ENCODE data around the gene CDCP1. TPM values are rescaled to one million over a fixed set of nuclear protein-coding genes. Genes with fewer than 3 reads are reported as not detected.
"Not testable (repeated sequence)": the region's sequence is repeated elsewhere in the genome, so short reads cannot be mapped to it uniquely, and the experiment has no call there.

The CDCP1 gene
- total RNA-seq, 4 donors from 2014 or later: 77.4 to 85.6 (median 80.3) TPM

DNA sequence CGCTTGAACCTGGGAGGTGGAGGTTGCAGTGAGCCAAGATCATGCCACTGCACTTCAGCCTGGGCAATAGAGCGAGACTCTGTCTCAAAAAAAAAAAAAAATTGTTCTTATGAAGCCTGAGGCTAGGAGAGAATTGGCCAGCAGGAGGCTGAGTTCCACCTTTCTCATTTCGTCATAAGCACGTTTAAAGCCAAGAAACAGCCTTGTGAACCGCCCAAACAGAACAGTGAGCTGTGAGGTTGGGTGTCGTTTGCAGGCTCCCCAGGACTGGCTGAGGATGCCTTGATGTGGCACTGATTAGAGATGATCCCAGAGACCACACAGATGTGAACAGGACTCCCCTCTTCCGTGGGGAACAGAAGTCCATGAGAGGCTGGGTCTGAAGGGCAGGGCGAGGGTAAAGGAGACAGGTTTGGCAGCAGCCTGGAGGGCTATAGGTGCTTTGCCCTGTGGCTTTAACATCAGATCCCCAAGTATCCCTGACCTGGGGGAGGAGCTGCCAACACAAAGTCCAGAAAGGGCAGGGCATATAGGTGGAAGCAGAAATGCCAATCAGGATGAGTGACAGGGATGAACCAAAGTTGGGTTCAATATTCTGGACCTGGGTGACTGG, 67.2 kb downstream of the CDCP1 start:
- no peaks in the 10 kb centered on the region for H3K27me3 ChIP-seq
- no peaks in the 10 kb centered on the region for H3K9me3 ChIP-seq
- peaks cover 1% of the 10 kb centered on the region for H3K36me3 ChIP-seq
- H3K27ac ChIP-seq: no peak overlapping the region
- DNase-seq (ENCODE audit: low spot score in 2 of 2): no peak
- no peak overlapping the region for H3K4me3 ChIP-seq
- WGBS: 58% methylated on average over 8 of the region's 8 CpGs
- H3K4me1 ChIP-seq: no peaks in the 10 kb centered on the region
- no peak for TF ChIP-seq EP300 (IDR thresholded peaks at IDR 0.05)
- TF ChIP-seq POLR2A (IDR thresholded peaks at IDR 0.05): no peak
- no peak for TF ChIP-seq POLR2AphosphoS5 (IDR thresholded peaks at IDR 0.05)
- TF ChIP-seq, protein P1, sequence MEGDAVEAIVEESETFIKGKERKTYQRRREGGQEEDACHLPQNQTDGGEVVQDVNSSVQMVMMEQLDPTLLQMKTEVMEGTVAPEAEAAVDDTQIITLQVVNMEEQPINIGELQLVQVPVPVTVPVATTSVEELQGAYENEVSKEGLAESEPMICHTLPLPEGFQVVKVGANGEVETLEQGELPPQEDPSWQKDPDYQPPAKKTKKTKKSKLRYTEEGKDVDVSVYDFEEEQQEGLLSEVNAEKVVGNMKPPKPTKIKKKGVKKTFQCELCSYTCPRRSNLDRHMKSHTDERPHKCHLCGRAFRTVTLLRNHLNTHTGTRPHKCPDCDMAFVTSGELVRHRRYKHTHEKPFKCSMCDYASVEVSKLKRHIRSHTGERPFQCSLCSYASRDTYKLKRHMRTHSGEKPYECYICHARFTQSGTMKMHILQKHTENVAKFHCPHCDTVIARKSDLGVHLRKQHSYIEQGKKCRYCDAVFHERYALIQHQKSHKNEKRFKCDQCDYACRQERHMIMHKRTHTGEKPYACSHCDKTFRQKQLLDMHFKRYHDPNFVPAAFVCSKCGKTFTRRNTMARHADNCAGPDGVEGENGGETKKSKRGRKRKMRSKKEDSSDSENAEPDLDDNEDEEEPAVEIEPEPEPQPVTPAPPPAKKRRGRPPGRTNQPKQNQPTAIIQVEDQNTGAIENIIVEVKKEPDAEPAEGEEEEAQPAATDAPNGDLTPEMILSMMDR (IDR thresholded peaks at IDR 0.05): no peak

- 0% methylated on average over 1 of the region's 1 CpG for WGBS
- DNase-seq (ENCODE audit: low spot score in 2 of 2): not testable (repeated sequence)
Observed at GRCh38 chr3:45078256-45078655, 67.9 kb downstream of the CDCP1 start.

GRCh38 chr3:45075821-45076625, 70.2 kb downstream of the CDCP1 start:
- Histone ChIP-seq H3K27ac (no peak overlapping the region), H3K27me3 (no peaks in the 10 kb centered on the region), H3K4me1 (no peaks in the 10 kb centered on the region), H3K36me3 (no peaks in the 10 kb centered on the region), H3K4me3 (no peak overlapping the region), H3K9me3 (no peaks in the 10 kb centered on the region)
- no peak for DNase-seq (ENCODE audit: low spot score in 2 of 2)
- no peak for TF ChIP-seq POLR2AphosphoS5 (IDR thresholded peaks at IDR 0.05)
- TF ChIP-seq, protein P1 (IDR thresholded peaks at IDR 0.05): no peak
- WGBS: 76% methylated on average over 11 of the region's 11 CpGs

More at GRCh38 chr3:45078256-45078655, 67.9 kb downstream of the CDCP1 start:
- H3K27ac ChIP-seq, H3K27me3 ChIP-seq, H3K36me3 ChIP-seq, H3K4me3 ChIP-seq, H3K9me3 ChIP-seq, H3K4me1 ChIP-seq: not testable (repeated sequence)

- no peaks in the 10 kb centered on the region for H3K27me3 ChIP-seq
Observed at GRCh38 chr3:45071075-45071474, 75.1 kb downstream of the CDCP1 start.

DNA sequence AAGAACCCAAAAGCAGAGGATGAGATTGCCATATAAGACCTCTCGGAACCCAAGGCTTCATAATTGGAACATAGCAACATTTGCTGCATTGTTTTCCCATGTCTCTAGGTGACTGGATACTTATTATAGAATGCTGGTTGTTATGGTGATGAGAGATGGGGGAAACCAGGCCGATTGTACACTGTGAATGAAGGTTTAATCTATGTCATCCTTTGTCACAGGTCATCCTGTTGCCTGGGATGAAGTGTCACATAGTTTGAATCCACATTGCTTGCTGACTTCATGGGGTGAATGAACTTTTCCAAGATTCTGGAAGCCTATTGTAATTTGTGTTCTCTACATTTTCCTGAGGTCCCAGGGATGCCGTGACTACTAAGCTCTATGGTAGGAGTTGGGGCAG, 78.2 kb downstream of the CDCP1 start:
- no peak overlapping the region for H3K4me3 ChIP-seq
- no peak for DNase-seq (ENCODE audit: low spot score in 2 of 2)
- TF ChIP-seq POLR2A (IDR thresholded peaks at IDR 0.05) (no peak), POLR2AphosphoS5 (IDR thresholded peaks at IDR 0.05) (no peak), EP300 (IDR thresholded peaks at IDR 0.05) (no peak)
- TF ChIP-seq, protein P1 (IDR thresholded peaks at IDR 0.05): no peak
- no peak overlapping the region for H3K27ac ChIP-seq
- H3K4me1 ChIP-seq: peaks cover 13% of the 10 kb centered on the region
- H3K36me3 ChIP-seq: no peaks in the 10 kb centered on the region
- H3K27me3 ChIP-seq: no peaks in the 10 kb centered on the region
- WGBS: 87% methylated on average over 3 of the region's 3 CpGs
- no peaks in the 10 kb centered on the region for H3K9me3 ChIP-seq

More at GRCh38 chr3:45071075-45071474, 75.1 kb downstream of the CDCP1 start:
- TF ChIP-seq, protein P1 (IDR thresholded peaks at IDR 0.05): no peak
- TF ChIP-seq POLR2A (IDR thresholded peaks at IDR 0.05) (no peak), POLR2AphosphoS5 (IDR thresholded peaks at IDR 0.05) (no peak), EP300 (IDR thresholded peaks at IDR 0.05) (no peak)
- H3K27ac ChIP-seq: no peak overlapping the region
- H3K4me3 ChIP-seq: no peak overlapping the region
- no peaks in the 10 kb centered on the region for H3K4me1 ChIP-seq
- H3K36me3 ChIP-seq: no peaks in the 10 kb centered on the region
- no peak for DNase-seq (ENCODE audit: low spot score in 2 of 2)
- no peaks in the 10 kb centered on the region for H3K9me3 ChIP-seq
